ENCODE results near the gene RNASE1.
"Not testable (repeated sequence)": the region's sequence is repeated elsewhere in the genome, so short reads cannot be mapped to it uniquely, and the experiment has no call there.

Gene RNASE1

GRCh38 chr14:20769421-20769820, 33.2 kb downstream of the RNASE1 start:
- DNase-seq = no peak

DNA sequence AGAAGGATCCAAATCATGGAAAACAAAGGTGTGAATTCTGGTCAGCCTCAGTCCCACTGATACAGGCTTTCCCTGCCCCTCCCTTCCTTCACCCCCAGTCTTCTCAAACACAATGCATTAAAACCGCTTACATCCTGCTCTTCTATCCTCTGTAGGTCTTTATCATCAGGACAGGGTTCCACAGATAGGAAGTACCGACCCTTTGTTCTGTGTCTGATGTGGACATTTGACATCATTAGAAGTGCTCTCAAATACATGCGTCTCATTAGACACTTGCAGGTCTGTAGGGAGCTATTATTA, 34.1 kb downstream of the RNASE1 start:
- no peak for DNase-seq

- DNase-seq = no peak
These were observed 41.7 kb downstream of the RNASE1 start for GRCh38 chr14:20760950-20761349.

DNA sequence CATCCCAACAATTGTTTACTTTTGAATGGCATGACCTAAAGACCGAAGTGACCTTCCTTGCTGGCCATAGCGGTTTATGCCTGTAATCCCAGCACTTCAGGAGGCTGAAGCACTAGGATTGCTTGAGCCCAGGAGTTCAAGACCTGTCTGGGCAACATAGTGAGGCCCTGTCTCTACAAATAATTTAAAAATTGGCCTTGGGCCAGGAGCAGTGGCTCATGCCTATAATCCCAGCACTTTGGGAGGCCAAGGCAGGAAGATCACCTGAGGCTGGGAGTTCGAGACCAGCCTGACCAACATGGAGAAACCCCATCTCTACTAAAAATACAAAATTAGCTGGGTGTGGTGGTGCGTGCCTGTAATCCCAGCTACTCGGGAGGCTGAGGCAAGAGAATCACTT, 43.2 kb downstream of the RNASE1 start:
- DNase-seq = not testable (repeated sequence)

GRCh38 chr14:20757965-20758364, 44.7 kb downstream of the RNASE1 start:
- DNase-seq = peak; percentile 82

DNA sequence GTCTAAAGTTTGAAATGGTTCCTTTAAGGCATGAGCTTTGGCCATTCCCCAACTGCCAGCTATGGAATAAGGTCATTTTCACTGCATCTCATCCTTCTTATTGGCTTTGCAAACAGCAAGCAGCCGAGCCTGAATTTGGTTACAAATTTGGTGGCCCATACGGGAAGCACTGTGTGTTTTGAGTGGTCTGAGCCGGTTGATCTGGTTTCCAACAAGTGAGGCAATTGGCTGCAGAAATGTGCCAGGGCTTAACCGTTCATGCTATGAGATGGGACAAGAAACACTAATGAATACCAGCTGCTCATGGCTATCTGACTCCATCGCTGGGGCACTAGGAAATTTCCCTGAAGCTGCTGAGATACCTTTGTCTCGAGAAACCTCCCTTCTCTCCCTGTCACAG, 47.6 kb downstream of the RNASE1 start:
- no peak for DNase-seq

DNA sequence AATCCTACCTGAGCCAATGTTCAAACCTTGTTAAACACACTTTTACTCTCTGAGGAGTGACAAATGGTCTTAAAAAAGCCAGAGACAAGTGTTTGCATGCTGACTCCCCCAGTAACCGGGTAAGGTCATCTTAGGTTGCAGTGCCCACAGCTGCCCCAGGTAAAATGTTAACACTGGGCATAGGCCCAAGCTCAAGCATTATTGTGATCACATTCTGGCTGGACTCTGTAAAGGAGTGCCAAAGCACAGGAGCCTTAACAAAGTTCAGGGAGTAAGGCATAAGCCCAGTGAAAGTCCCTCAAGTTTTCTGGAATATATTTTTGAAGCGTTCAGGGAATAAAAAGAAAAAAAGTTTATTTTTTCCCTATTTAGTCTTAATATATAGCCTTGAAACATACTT, 48.3 kb downstream of the RNASE1 start:
- DNase-seq = no peak

DNA sequence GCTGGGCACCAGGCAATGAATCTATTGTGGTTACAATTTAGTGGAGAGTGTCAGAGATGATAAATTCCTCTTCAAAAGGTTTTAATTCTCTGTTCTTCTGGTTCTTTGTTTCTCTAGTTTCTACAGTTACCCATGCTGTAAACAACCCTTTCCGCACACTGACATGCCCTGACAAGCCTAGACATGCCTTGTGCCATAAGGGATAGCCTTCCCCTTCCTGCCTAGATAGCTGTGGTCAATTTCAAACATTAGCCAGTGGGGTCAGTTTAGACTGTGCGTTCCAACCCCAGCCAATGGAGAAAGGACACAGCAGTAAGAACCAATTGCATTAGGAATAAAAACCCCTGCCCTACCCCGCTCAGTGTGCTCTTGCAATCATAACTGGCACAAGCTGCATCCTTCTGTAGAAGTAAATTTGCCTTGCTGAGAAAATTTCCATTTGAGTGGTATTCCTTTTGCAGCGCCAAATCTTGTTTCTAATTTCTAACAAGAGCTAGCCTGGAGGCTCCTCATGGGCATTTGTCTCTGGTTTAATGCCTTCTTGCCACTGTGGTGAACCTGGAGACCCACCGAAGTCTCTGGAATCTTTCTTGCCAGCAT, 50.6 kb downstream of the RNASE1 start:
- DNase-seq = no peak

Data from hematopoietic multipotent progenitor cell treated with erythropoietin and hydrocortisone succinate and interleukin-3 and kit ligand, for 4 days (in vitro differentiated cells).